Trophoblast cell (in vitro differentiated cells and primary cell): ENCODE results near the gene YARS1.

Experiments
- DNase-seq, 2 donors: peaks; one replicate each; pipeline ENCODE4 v3.0.0-alpha.2; 2016
- H2AFZ ChIP-seq: 2 replicates; pipeline ENCODE4 v1.6.1; 2013; ENCODE audit warnings: low read length, moderate library complexity, mild to moderate bottlenecking; ENCODE audit not compliant: insufficient read depth, poor library complexity
- H2AK5ac ChIP-seq: 2 replicates; pipeline ENCODE4 v1.6.1; 2013; ENCODE audit warnings: mild to moderate bottlenecking, low read length
- H2BK120ac ChIP-seq: 2 replicates; pipeline ENCODE4 v1.6.1; 2013; ENCODE audit warnings: low read length, mild to moderate bottlenecking, moderate library complexity; ENCODE audit not compliant: insufficient read depth, poor library complexity
- H2BK12ac ChIP-seq: 2 replicates; pipeline ENCODE4 v1.6.1; 2013; ENCODE audit warnings: mild to moderate bottlenecking, low read length, moderate library complexity
- H2BK5ac ChIP-seq: 2 replicates; pipeline ENCODE4 v1.6.1; 2013; ENCODE audit warnings: low read length, low read depth, moderate library complexity, mild to moderate bottlenecking; ENCODE audit not compliant: poor library complexity
- H3K14ac ChIP-seq: 2 replicates; pipeline ENCODE4 v1.6.1; 2013; ENCODE audit warnings: mild to moderate bottlenecking, low read length
- H3K18ac ChIP-seq: 2 replicates; pipeline ENCODE4 v1.6.1; 2013; ENCODE audit warnings: mild to moderate bottlenecking, low read length
- H3K23ac ChIP-seq: 2 replicates; pipeline ENCODE4 v1.6.1; 2013; ENCODE audit warnings: low read length
- H3K27ac ChIP-seq: 2 replicates; pipeline ENCODE4 v1.5.1; 2013; ENCODE audit warnings: low read depth, mild to moderate bottlenecking, inconsistent platforms, low read length, moderate library complexity
- H3K27me3 ChIP-seq: 2 replicates; pipeline ENCODE4 v1.6.1; 2013; ENCODE audit warnings: inconsistent platforms, mild to moderate bottlenecking, low read length, moderate library complexity; ENCODE audit not compliant: insufficient read depth
- H3K36me3 ChIP-seq, 2 experiments: 1 replicate in 1 of 2; 2 replicates in 1 of 2; pipeline ENCODE4 v1.6.1; 2013; ENCODE audit warnings: low read length in 2 of 2, mild to moderate bottlenecking in 2 of 2, moderate library complexity in 1 of 2; ENCODE audit not compliant: insufficient read depth in 2 of 2, control insufficient read depth in 1 of 2
- H3K4ac ChIP-seq: 2 replicates; pipeline ENCODE4 v1.6.1; 2013; ENCODE audit warnings: low read depth, mild to moderate bottlenecking, low read length, moderate library complexity
- H3K4me1 ChIP-seq, 2 experiments: 1 replicate in 1 of 2; 2 replicates in 1 of 2; pipeline ENCODE4 v1.6.1; 2013; ENCODE audit warnings: low read length in 2 of 2, mild to moderate bottlenecking in 2 of 2, moderate library complexity in 1 of 2; ENCODE audit not compliant: insufficient read depth in 2 of 2, control insufficient read depth in 1 of 2
- H3K4me2 ChIP-seq: 2 replicates; pipeline ENCODE4 v1.6.1; 2013; ENCODE audit warnings: inconsistent platforms, mild to moderate bottlenecking, low read length, moderate library complexity
- H3K4me3 ChIP-seq: 2 replicates; pipeline ENCODE4 v1.5.1; 2013; ENCODE audit warnings: mild to moderate bottlenecking, low read depth, low read length, inconsistent platforms
- H3K79me1 ChIP-seq: one replicate; pipeline ENCODE4 v1.6.1; 2013; ENCODE audit warnings: low read length
- H3K79me2 ChIP-seq: 2 replicates; pipeline ENCODE4 v1.6.1; 2013; ENCODE audit warnings: low read length, mild to moderate bottlenecking; ENCODE audit not compliant: control insufficient read depth, insufficient read depth, poor library complexity
- H3K9ac ChIP-seq: 2 replicates; pipeline ENCODE4 v1.6.1; 2013; ENCODE audit warnings: mild to moderate bottlenecking, low read length
- H3K9me3 ChIP-seq: 2 replicates; pipeline ENCODE4 v1.6.1; 2013; ENCODE audit warnings: low read depth, mild to moderate bottlenecking, control low read depth, inconsistent platforms, low read length; ENCODE audit not compliant: insufficient read depth
- H4K12ac ChIP-seq: 2 replicates; pipeline ENCODE4 v1.6.1; 2013; ENCODE audit warnings: low read depth, mild to moderate bottlenecking, low read length, moderate library complexity
- H4K8ac ChIP-seq: 2 replicates; pipeline ENCODE4 v1.6.1; 2013; ENCODE audit warnings: low read depth, mild to moderate bottlenecking, low read length, moderate library complexity
- H4K91ac ChIP-seq: one replicate; pipeline ENCODE4 v1.6.1; 2013; ENCODE audit warnings: low read depth, mild to moderate bottlenecking, low read length, moderate library complexity
- WGBS: extraction: QIAGEN DNeasy Blood & Tissue Kit; methylation state at CpG from one replicate; pipeline ENCODE4 v1.1.7; 2013; ENCODE audit warnings: missing lambda C conversion rate; ENCODE audit not compliant: insufficient read length, insufficient coverage; ENCODE audit errors: extremely low coverage; 5-methylcytosine and 5-hydroxymethylcytosine counted together

Gene YARS1

DNA sequence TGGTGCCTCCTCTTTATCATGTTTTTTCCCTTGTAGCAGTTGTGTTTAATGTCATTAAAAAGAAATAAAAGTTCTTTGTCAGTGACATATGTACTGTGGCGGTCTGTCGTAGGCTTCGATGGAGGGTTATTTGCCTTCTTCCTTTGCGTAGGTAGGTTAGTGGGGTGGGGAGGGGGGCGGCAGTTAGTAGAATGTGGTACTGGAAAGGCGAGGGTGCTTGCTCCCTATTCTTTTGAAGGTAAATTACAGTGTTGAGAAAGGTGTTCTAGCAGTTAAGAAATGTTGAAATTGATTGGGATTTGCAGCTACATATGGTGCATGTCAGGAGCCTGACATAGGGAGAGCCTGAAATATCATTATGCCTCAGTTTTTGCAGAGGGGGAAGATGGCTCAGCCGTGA lies 41.6 kb upstream of the YARS1 start:
- H4K12ac ChIP-seq: no peak overlapping the region
- H3K79me2 ChIP-seq: no peaks in the 10 kb centered on the region
- no peak overlapping the region for H2AFZ ChIP-seq
- H3K79me1 ChIP-seq: no peaks in the 10 kb centered on the region
- H2BK12ac ChIP-seq: no peak overlapping the region
- no peak overlapping the region for H4K91ac ChIP-seq
- no peak overlapping the region for H2AK5ac ChIP-seq
- peaks cover 2% of the 10 kb centered on the region for H3K9me3 ChIP-seq
- no peak overlapping the region for H3K27ac ChIP-seq
- H3K36me3 ChIP-seq: peaks cover 2 to 16% of the 10 kb centered on the region in 2 experiments
- H3K4me3 ChIP-seq: no peak overlapping the region
- H2BK120ac ChIP-seq: no peak overlapping the region
- no peak overlapping the region for H3K23ac ChIP-seq
- H3K4me2 ChIP-seq: no peak overlapping the region
- H3K14ac ChIP-seq: no peak overlapping the region
- no peak overlapping the region for H3K4ac ChIP-seq
- no CpG with 5 or more reads among the region's 7 CpGs for WGBS
- H3K18ac ChIP-seq: no peak overlapping the region
- H3K4me1 ChIP-seq: no peaks in the 10 kb centered on the region
- no peak overlapping the region for H3K9ac ChIP-seq
- no peak overlapping the region for H4K8ac ChIP-seq
- no peaks in the 10 kb centered on the region for H3K27me3 ChIP-seq
- DNase-seq: no peak
- H2BK5ac ChIP-seq: no peak overlapping the region

DNA sequence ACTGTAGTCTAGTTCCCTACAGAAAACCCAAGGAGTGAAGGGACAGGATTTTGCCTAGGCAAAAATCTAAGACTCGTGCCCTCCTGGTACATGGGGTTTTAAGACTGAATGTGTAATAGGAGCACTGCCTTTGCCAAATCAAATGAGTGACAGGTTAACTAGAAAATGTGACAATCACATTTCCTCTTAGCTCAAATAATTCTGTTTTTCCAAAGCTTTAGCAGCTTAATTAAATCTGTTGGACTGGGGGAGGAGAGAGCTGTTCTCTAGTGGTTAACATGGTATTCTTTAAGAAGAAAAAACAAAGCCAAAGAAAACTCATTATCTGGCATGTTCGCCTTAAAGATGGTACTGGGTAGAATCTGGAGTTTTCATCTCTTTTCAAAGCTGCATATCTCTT lies 41.0 kb upstream of the YARS1 start:
- Histone ChIP-seq H3K4me2 (no peak overlapping the region), H3K9ac (no peak overlapping the region), H3K36me3 (peaks cover 3 to 21% of the 10 kb centered on the region in 2 experiments), H3K9me3 (peaks cover under 1% of the 10 kb centered on the region), H2AFZ (no peak overlapping the region), H3K27me3 (no peaks in the 10 kb centered on the region), H3K4me3 (no peak overlapping the region), H4K8ac (no peak overlapping the region), H3K14ac (no peak overlapping the region), H3K79me2 (no peaks in the 10 kb centered on the region), H4K91ac (no peak overlapping the region), H3K23ac (no peak overlapping the region), H2AK5ac (no peak overlapping the region), H3K4me1 (no peaks in the 10 kb centered on the region), H3K27ac (no peak overlapping the region), H4K12ac (no peak overlapping the region), H3K18ac (no peak overlapping the region), H2BK12ac (no peak overlapping the region), H3K4ac (no peak overlapping the region), H2BK5ac (no peak overlapping the region), H3K79me1 (no peaks in the 10 kb centered on the region), H2BK120ac (no peak overlapping the region)
- no peak for DNase-seq
- WGBS: no CpG with 5 or more reads among the region's 2 CpGs

DNA sequence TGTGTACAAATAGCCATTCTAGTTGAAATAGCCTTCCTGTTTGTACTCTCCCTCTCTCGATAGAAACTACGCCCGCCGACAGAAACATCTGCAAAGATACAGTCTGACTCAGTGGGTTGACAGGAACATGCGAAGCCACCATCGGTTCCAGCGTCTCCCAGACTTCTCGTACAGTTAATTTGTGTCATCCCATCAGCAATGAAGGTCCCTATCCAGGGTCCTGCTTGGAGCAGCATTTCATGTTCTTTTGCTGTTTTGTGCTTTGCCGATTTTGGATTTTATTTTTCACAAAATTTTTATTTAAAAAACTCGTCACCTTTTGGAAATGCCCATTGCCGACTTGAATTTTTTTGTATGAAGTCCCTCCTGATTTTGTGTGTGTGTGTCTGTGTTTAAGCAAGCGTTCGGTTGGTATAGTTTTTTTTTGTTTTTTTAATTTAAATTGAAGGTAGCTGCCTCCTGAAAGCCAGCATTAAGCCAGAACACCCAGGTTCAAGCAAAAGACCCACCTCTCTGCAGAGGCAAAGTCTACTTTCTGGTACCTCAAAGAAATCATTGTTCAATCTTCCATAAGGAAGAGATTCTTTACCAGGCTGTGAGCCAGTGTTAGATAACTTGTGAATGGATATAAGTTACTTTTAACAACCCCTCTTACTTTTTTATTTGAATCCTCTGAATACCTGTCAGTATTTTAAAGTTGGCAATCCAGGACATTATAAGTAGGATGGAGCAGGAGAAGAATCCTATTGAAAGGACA lies 38.9 kb upstream of the YARS1 start:
- H4K8ac ChIP-seq: no peak overlapping the region

DNA sequence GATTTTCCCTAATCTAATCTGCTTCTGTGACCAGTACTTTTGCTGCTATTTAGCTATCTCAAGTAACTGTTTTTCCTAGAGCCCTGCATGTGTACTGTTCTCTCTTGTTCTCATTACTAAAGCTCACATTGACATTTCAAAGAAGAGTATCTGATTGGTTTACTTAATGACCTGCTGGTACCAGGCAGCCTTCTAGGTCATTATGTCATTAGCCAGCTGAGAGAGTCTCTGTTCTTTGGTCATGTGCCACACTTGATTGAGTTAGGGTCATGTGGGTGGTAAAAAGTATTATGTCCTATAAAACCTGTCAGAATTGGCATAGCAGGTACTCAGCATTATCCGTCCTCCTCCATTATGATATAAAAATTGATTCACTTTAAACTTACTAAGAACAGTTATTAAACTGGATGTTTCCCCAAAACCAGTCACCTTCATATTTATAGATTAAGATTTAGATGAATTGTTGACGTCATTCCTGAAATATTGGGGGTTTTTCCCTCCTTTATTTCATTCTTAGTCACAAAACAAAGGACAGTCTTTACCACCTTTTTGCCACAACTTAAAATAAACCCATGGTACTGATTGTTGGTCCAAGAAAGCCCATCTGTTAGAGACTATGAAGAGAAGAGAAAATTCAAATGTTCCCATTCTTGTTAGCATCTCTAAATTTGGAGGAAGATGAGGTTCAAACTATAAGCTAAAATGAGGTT lies 31.4 kb upstream of the YARS1 start:
- Histone ChIP-seq H2BK5ac (no peak overlapping the region), H3K23ac (no peak overlapping the region), H4K12ac (no peak overlapping the region), H3K36me3 (peaks cover 11 to 15% of the 10 kb centered on the region in 2 experiments), H3K9ac (no peak overlapping the region), H3K14ac (no peak overlapping the region), H3K18ac (no peak overlapping the region), H3K27ac (no peak overlapping the region), H3K79me1 (no peaks in the 10 kb centered on the region), H2AK5ac (no peak overlapping the region), H2BK12ac (no peak overlapping the region), H2AFZ (no peak overlapping the region), H4K8ac (no peak overlapping the region), H3K4me1 (no peaks in the 10 kb centered on the region), H3K9me3 (no peaks in the 10 kb centered on the region), H3K79me2 (no peaks in the 10 kb centered on the region), H3K27me3 (no peaks in the 10 kb centered on the region), H3K4me3 (no peak overlapping the region), H3K4me2 (no peak overlapping the region), H3K4ac (no peak overlapping the region), H4K91ac (no peak overlapping the region), H2BK120ac (no peak overlapping the region)
- no CpG with 5 or more reads among the region's 2 CpGs for WGBS
- no peak for DNase-seq

More for the DNA sequence above, 38.9 kb upstream of the YARS1 start:
- Histone ChIP-seq H2BK12ac (no peak overlapping the region), H3K79me1 (no peaks in the 10 kb centered on the region), H2BK120ac (no peak overlapping the region), H2AFZ (no peak overlapping the region), H3K79me2 (no peaks in the 10 kb centered on the region), H4K12ac (no peak overlapping the region), H3K4me1 (no peaks in the 10 kb centered on the region), H3K36me3 (peaks cover 7 to 20% of the 10 kb centered on the region in 2 experiments), H3K27ac (no peak overlapping the region), H4K91ac (no peak overlapping the region), H3K23ac (no peak overlapping the region), H2AK5ac (no peak overlapping the region), H3K27me3 (no peaks in the 10 kb centered on the region), H3K9me3 (no peaks in the 10 kb centered on the region), H3K14ac (no peak overlapping the region), H3K9ac (no peak overlapping the region), H3K4ac (no peak overlapping the region), H3K4me2 (no peak overlapping the region), H3K18ac (no peak overlapping the region), H2BK5ac (no peak overlapping the region), H3K4me3 (no peak overlapping the region)
- DNase-seq: no peak
- no CpG with 5 or more reads among the region's 13 CpGs for WGBS
